Uterus (tissue), 2 donors: ENCODE measurements around the gene ZNF546.

Experiments
- POLR2A ChIP-seq, 2 donors: fragments of 450-650 bp; IDR thresholded peaks; one replicate each; pipeline ENCODE4 v1.6.1; 2016; ENCODE audit warnings: antibody characterized with exemption in 2 of 2, mild to moderate bottlenecking in 1 of 2, moderate library complexity in 1 of 2
- TF ChIP-seq, protein P1 (sequence below), 4 experiments: fragments of 200-600 bp in 2 of 4; fragments of 450-650 bp in 2 of 4; sonication (generic) in 2 of 4; IDR thresholded peaks; one replicate each; pipeline ENCODE4 v1.5.1; 2016 to 2019; ENCODE audit warnings: antibody characterized with exemption in 4 of 4, mild to moderate bottlenecking in 2 of 4, moderate library complexity in 1 of 4

DNA sequence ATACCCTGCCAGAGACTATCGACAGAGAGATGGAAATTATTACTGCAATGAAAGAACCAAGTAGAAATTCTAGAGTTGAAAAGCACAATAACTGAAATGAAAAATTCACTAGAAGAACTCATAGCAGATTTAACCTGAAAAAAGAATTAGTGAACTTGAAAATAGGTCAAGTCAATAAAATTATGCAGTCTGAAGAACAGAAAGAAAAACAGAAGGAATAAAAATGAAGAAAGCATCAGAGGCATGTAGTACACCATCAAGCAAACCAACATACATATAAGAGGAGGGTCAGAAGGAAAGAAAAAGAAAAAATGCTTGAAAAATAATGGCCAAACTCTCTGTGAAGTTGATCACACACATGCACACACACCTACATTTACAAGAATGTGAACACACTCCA, 62.8 kb downstream of the ZNF546 start:
- TF ChIP-seq, protein P1, sequence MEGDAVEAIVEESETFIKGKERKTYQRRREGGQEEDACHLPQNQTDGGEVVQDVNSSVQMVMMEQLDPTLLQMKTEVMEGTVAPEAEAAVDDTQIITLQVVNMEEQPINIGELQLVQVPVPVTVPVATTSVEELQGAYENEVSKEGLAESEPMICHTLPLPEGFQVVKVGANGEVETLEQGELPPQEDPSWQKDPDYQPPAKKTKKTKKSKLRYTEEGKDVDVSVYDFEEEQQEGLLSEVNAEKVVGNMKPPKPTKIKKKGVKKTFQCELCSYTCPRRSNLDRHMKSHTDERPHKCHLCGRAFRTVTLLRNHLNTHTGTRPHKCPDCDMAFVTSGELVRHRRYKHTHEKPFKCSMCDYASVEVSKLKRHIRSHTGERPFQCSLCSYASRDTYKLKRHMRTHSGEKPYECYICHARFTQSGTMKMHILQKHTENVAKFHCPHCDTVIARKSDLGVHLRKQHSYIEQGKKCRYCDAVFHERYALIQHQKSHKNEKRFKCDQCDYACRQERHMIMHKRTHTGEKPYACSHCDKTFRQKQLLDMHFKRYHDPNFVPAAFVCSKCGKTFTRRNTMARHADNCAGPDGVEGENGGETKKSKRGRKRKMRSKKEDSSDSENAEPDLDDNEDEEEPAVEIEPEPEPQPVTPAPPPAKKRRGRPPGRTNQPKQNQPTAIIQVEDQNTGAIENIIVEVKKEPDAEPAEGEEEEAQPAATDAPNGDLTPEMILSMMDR (IDR thresholded peaks at IDR 0.05): no peak
- no peak for TF ChIP-seq POLR2A (IDR thresholded peaks at IDR 0.05)
